WTC11 (cell line): Measurements from ENCODE around the gene PTGES3L. TPM values are rescaled to one million over a fixed set of nuclear protein-coding genes. Genes with fewer than 3 reads are reported as not detected.
A peak's percentile ranks its signal among the peaks of the same experiment; 100 is the strongest.

Source experiments
- ATAC-seq: fragments of 200-7000 bp; cut with Tn5 transposase; 2 replicates; pipeline ENCODE4 v1.10.0; 2021; ENCODE audit warnings: mild to moderate bottlenecking, moderate library complexity
- CTCF ChIA-PET: fragments of 300-600 bp; sonication (Branson Sonifier 250); formaldehyde crosslinking; loops from one replicate; lab custom pipeline; 2021; ENCODE audit warnings: antibody characterized with exemption; lab: Charles Lee
- POLR2A ChIA-PET: fragments of 350-600 bp; sonication (Branson Sonifier 250); formaldehyde crosslinking; loops from one replicate; lab custom pipeline; 2021; ENCODE audit warnings: antibody characterized with exemption; lab: Charles Lee
- DNase-seq: peaks from one replicate; pipeline ENCODE4 v3.0.0; 2021; ENCODE audit warnings: low spot score
- H3K27ac Mint-ChIP-seq: 2 replicates; pipeline ENCODE4 v1.8.0; 2021; ENCODE audit warnings: mixed read lengths
- H3K27me3 Mint-ChIP-seq: 2 replicates; pipeline ENCODE4 v1.8.0; 2021; ENCODE audit warnings: low read depth, mild to moderate bottlenecking, moderate library complexity, mixed read lengths
- H3K36me3 Mint-ChIP-seq: 2 replicates; pipeline ENCODE4 v1.8.0; 2021; ENCODE audit warnings: mixed read lengths
- H3K4me1 Mint-ChIP-seq: 2 replicates; pipeline ENCODE4 v1.8.0; 2022; ENCODE audit warnings: mixed read lengths
- H3K4me3 Mint-ChIP-seq: 2 replicates; pipeline ENCODE4 v1.8.0; 2021; ENCODE audit warnings: mild to moderate bottlenecking, moderate library complexity, mixed read lengths
- H3K9me3 Mint-ChIP-seq: 2 replicates; pipeline ENCODE4 v1.8.0; 2021; ENCODE audit warnings: mixed read lengths
- ATF1 ChIP-seq: sonication (generic); formaldehyde crosslinking; IDR thresholded peaks from 2 replicates; pipeline ENCODE4 v1.8.1; 2023; ENCODE audit warnings: mild to moderate bottlenecking, moderate library complexity, missing genetic modification reagents
- E2F1 ChIP-seq: sonication (generic); formaldehyde crosslinking; IDR thresholded peaks from 2 replicates; pipeline ENCODE4 v1.8.0; 2022; ENCODE audit warnings: mild to moderate bottlenecking, missing genetic modification reagents
- GABPB1 ChIP-seq: sonication (generic); formaldehyde crosslinking; IDR thresholded peaks from 2 replicates; pipeline ENCODE4 v1.8.1; 2023; ENCODE audit warnings: mild to moderate bottlenecking, missing genetic modification reagents
- GRHL2 ChIP-seq: fragments of 250-450 bp; sonication (Bioruptor Pico); IDR thresholded peaks from 2 replicates; pipeline ENCODE4 v1.8.0; 2022; ENCODE audit warnings: mild to moderate bottlenecking, moderate library complexity; ENCODE audit not compliant: insufficient replicate concordance, severe bottlenecking
- JAZF1 ChIP-seq: fragments of 250-450 bp; sonication (Bioruptor Pico); IDR thresholded peaks from 2 replicates; pipeline ENCODE4 v1.9.0; 2021; ENCODE audit warnings: moderate library complexity, mild to moderate bottlenecking, inconsistent platforms
- JUN ChIP-seq: sonication (generic); formaldehyde crosslinking; IDR thresholded peaks from 2 replicates; pipeline ENCODE4 v1.8.0; 2023; ENCODE audit warnings: mild to moderate bottlenecking, missing genetic modification reagents
- MAX ChIP-seq: sonication (generic); formaldehyde crosslinking; IDR thresholded peaks from 2 replicates; pipeline ENCODE4 v1.8.0; 2022; ENCODE audit warnings: mild to moderate bottlenecking, missing genetic modification reagents
- NFE2L1 ChIP-seq: sonication (generic); formaldehyde crosslinking; IDR thresholded peaks from 2 replicates; pipeline ENCODE4 v1.8.1; 2023; ENCODE audit warnings: missing genetic modification reagents
- SMAD3 ChIP-seq: sonication (generic); formaldehyde crosslinking; IDR thresholded peaks from 2 replicates; pipeline ENCODE4 v1.8.0; 2022; ENCODE audit warnings: missing genetic modification reagents, mild to moderate bottlenecking, borderline replicate concordance
- TEAD4 ChIP-seq: sonication (generic); formaldehyde crosslinking; IDR thresholded peaks from 2 replicates; pipeline ENCODE4 v1.8.0; 2022; ENCODE audit warnings: mild to moderate bottlenecking, missing genetic modification reagents
- USF2 ChIP-seq: sonication (generic); formaldehyde crosslinking; IDR thresholded peaks from 2 replicates; pipeline ENCODE4 v1.8.1; 2023; ENCODE audit warnings: mild to moderate bottlenecking, missing genetic modification reagents, moderate library complexity
- ZBTB21 ChIP-seq: sonication (generic); formaldehyde crosslinking; IDR thresholded peaks from 2 replicates; pipeline ENCODE4 v1.8.1; 2023; ENCODE audit warnings: mild to moderate bottlenecking, missing genetic modification reagents, borderline replicate concordance
- ZNF232 ChIP-seq: sonication (generic); formaldehyde crosslinking; IDR thresholded peaks from 2 replicates; pipeline ENCODE4 v1.8.0; 2022; ENCODE audit warnings: mild to moderate bottlenecking, missing genetic modification reagents
- ZNF263 ChIP-seq: sonication (generic); formaldehyde crosslinking; IDR thresholded peaks from 2 replicates; pipeline ENCODE4 v1.8.1; 2022; ENCODE audit warnings: low read depth, mild to moderate bottlenecking, moderate library complexity, missing genetic modification reagents
- total RNA-seq: library from RNA; stranded (reverse); gene quantifications from 3 replicates; pipeline ENCODE4 v1.2.3, GENCODE V29; 2021
- TF ChIP-seq, protein P1 (sequence below): sonication (generic); formaldehyde crosslinking; IDR thresholded peaks from 2 replicates; pipeline ENCODE4 v1.8.1; 2022; ENCODE audit warnings: mild to moderate bottlenecking, moderate library complexity, missing genetic modification reagents
- TF ChIP-seq, protein P2 (sequence below): sonication (generic); formaldehyde crosslinking; conservative IDR thresholded peaks from 2 replicates; pipeline ENCODE4 v1.8.1; 2022; ENCODE audit warnings: mild to moderate bottlenecking, missing genetic modification reagents

PTGES3L gene
- total RNA-seq, 1 experiment from 2014 or later = 2.1 TPM

DNA sequence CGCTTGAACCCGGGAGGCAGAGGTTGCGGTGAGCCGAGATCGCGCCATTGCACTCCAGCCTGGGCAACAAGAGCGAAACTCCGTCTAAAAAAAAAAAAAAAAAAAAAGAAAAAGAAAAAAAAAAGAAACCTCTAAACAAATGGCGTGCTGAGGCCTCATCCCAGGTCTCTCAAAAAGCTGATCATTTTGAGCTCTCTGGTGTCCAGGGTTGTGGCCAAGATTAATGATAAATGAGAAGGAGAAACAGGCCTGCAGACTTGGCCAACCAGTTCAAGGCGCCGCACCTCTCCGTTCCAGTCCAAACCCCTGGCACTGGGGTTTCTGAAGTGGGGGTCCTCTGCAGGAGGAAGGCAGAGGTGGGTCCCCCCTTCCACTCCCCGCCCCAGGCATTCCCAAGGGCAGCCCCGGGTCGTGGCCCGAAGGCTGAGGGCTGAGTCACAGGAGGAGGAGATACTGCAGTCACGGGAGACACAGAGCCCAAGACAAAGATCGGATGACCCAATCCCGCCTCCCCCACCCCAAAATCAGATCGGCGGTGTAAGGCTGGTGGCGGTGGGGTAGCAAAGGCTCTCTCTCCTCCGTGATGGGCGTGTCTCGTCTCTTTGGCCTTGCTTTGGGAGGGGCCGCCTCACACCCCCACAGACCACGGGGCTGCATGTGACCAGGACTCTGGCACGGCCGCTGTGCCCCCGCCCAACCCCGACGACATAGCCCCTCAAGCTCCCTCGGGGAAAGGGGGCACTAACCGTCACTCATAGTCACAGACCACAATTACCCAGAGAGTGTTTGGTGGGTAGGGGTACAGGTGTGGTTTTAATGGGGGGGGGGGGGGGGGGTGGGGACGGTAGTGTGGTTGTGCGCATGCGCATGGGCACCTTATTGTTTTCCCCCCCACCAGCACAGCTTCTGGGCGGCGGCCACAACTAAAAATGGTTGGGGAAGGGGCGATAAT lies 41.2 kb upstream of the PTGES3L start (continued):
- TF ChIP-seq, protein P1, sequence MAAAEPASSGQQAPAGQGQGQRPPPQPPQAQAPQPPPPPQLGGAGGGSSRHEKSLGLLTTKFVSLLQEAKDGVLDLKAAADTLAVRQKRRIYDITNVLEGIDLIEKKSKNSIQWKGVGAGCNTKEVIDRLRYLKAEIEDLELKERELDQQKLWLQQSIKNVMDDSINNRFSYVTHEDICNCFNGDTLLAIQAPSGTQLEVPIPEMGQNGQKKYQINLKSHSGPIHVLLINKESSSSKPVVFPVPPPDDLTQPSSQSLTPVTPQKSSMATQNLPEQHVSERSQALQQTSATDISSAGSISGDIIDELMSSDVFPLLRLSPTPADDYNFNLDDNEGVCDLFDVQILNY (CRISPR knock-in tag) = 0 out of 2 replicates have a peak, but pooled peaks have one; percentile 8
- peak; percentile 65 for TF ChIP-seq USF2
- TF ChIP-seq, protein P2, sequence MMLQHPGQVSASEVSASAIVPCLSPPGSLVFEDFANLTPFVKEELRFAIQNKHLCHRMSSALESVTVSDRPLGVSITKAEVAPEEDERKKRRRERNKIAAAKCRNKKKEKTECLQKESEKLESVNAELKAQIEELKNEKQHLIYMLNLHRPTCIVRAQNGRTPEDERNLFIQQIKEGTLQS (CRISPR knock-in tag) = no peak
- no peak for TF ChIP-seq ATF1
- no peak for TF ChIP-seq E2F1
- TF ChIP-seq ZNF263 (CRISPR knock-in tag) = no peak
- no peak for TF ChIP-seq SMAD3 (CRISPR knock-in tag)
- peak; percentile 17; the same call in 1 of the 2 replicates for TF ChIP-seq MAX (CRISPR knock-in tag)

DNA sequence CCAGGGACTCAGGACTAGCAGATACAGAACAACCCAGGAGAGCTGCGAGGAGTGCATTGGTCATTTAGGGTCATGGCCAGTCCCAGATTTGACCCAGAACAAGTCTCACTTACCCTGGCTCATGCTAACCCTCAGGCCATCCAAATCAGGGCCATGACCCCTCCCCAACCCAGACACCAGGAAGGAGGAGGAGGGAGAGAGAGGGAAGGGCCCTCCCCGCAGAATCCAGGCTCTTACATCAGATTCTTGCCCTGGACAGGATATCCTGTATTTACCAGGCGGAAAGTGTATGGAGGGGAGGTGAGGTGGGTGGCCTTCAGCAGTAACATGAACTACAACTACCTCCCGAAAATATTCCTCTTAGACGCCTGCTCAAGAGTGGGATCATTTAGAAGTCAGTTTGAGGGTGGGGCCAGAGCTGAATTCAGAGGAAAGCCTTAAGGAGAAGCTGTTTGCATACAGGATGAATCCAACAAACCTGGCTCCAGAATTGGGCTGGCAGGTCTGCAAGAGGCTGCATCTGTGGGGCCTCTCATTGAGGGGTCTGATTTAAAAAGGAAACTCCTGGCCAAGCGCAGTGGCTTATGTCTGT lies 40.2 kb upstream of the PTGES3L start:
- TF ChIP-seq GRHL2 (no peak), GABPB1 (CRISPR knock-in tag) (peak; percentile 85), JUN (no peak), NFE2L1 (CRISPR knock-in tag) (no peak), JAZF1 (CRISPR knock-in tag) (no peak), E2F1 (no peak), ZBTB21 (CRISPR knock-in tag) (no peak), TEAD4 (CRISPR knock-in tag) (no peak)
- TF ChIP-seq, all 79 proteins: peak for 1
- Mint-ChIP-seq H3K27ac (0 out of 2 replicates have a peak overlapping the region, but pooled peaks have one; percentile 35), H3K27me3 (no peaks in the 10 kb centered on the region), H3K36me3 (peaks cover 20% of the 10 kb centered on the region), H3K9me3 (no peaks in the 10 kb centered on the region), H3K4me3 (peak overlapping the region; percentile 94), H3K4me1 (peaks cover 26% of the 10 kb centered on the region)
- CTCF ChIA-PET = interaction anchor here (1.0 to 1.6 kb wide), 2 partner anchors 22 to 192 kb away, joined by 5 to 6 read pairs; partner anchors contain the start of genes RPL27 and TMEM106A
- ATAC-seq = no peak
- DNase-seq = no peak
- POLR2A ChIA-PET = interaction anchor here (0.7 to 1.1 kb wide), 2 partner anchors 12 to 337 kb away, joined by 3 read pairs; no protein-coding TSS in a partner anchor

GRCh38 chr17:43019418-43019817 lies 39.5 kb upstream of the PTGES3L start:
- Mint-ChIP-seq H3K36me3 (peaks cover 25% of the 10 kb centered on the region), H3K27ac (0 out of 2 replicates have a peak overlapping the region, but pooled peaks have one; percentile 8), H3K4me3 (peak overlapping the region; percentile 94), H3K27me3 (no peaks in the 10 kb centered on the region), H3K9me3 (no peaks in the 10 kb centered on the region), H3K4me1 (peaks cover 33% of the 10 kb centered on the region)
- CTCF ChIA-PET = interaction anchor here (1.0 kb wide), 1 partner anchor 21 kb away, joined by 5 read pairs; the partner anchor contains the start of gene RPL27
- TF ChIP-seq JAZF1 (CRISPR knock-in tag) = no peak
- no peak for TF ChIP-seq ZNF232 (CRISPR knock-in tag)
- ATAC-seq (no peak), DNase-seq (no peak)
- POLR2A ChIA-PET = no interaction called here
